Vagina (tissue), 2 donors: Measurements from ENCODE around the gene SERTM2.

ENCODE experiments used
- POLR2A ChIP-seq, 2 donors: fragments of 450-650 bp; IDR thresholded peaks; one replicate each; pipeline ENCODE4 v1.6.1; 2017; ENCODE audit warnings: antibody characterized with exemption in 2 of 2, mild to moderate bottlenecking in 2 of 2, moderate library complexity in 2 of 2
- POLR2AphosphoS5 ChIP-seq, 2 donors: sonication (generic); formaldehyde crosslinking; IDR thresholded peaks; one replicate each; pipeline ENCODE4 v1.9.0; 2017; ENCODE audit warnings: antibody characterized with exemption in 2 of 2, mild to moderate bottlenecking in 2 of 2, low read depth in 1 of 2; ENCODE audit not compliant: insufficient read depth in 1 of 2
- TF ChIP-seq, protein P1 (sequence below), 3 experiments: fragments of 450-650 bp in 2 of 3; fragments of 200-600 bp in 1 of 3; sonication (generic) in 1 of 3; IDR thresholded peaks; one replicate each; pipeline ENCODE4 v1.5.1; 2017 to 2019; ENCODE audit warnings: antibody characterized with exemption in 3 of 3, mild to moderate bottlenecking in 2 of 3, moderate library complexity in 2 of 3

DNA sequence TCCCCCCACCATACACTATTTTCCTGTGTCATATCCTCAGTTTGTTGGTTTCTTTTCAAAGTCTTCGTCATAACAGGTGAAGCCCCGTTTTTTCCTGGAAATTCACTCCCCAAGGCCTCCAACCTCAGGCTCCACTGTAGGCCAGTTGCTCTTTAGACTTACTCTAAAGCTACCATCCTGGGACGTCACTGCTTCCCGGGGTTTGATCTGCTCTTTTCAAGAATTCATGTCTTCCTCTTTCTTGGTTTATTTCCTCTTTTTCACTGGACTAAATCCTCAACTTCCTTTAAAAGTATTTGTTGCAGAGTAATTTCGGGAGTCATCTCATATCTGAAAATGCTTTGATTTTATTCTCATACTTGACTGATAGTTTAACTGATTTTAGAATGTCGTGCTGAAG lies 6.5 kb upstream of the SERTM2 start:
- TF ChIP-seq POLR2A (IDR thresholded peaks at IDR 0.05) (no peak), POLR2AphosphoS5 (IDR thresholded peaks at IDR 0.05; ENCODE audit: insufficient read depth in 1 of 2, low read depth in 1 of 2) (no peak)
- TF ChIP-seq, protein P1, sequence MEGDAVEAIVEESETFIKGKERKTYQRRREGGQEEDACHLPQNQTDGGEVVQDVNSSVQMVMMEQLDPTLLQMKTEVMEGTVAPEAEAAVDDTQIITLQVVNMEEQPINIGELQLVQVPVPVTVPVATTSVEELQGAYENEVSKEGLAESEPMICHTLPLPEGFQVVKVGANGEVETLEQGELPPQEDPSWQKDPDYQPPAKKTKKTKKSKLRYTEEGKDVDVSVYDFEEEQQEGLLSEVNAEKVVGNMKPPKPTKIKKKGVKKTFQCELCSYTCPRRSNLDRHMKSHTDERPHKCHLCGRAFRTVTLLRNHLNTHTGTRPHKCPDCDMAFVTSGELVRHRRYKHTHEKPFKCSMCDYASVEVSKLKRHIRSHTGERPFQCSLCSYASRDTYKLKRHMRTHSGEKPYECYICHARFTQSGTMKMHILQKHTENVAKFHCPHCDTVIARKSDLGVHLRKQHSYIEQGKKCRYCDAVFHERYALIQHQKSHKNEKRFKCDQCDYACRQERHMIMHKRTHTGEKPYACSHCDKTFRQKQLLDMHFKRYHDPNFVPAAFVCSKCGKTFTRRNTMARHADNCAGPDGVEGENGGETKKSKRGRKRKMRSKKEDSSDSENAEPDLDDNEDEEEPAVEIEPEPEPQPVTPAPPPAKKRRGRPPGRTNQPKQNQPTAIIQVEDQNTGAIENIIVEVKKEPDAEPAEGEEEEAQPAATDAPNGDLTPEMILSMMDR (IDR thresholded peaks at IDR 0.05) = no peak
